NCI-H187 (cell line): Measurements from ENCODE around the gene ITIH5.

Experiments used
- DNase-seq, 2 experiments: peaks; one replicate each; lab custom pipeline; 2025; lab: John Stamatoyannopoulos, UW

ITIH5 gene

GRCh38 chr10:7626283-7626682 lies 40.5 kb downstream of the ITIH5 start:
- DNase-seq, result no peak

GRCh38 chr10:7625836-7626235 lies 40.9 kb downstream of the ITIH5 start:
- DNase-seq, result no peak

GRCh38 chr10:7625009-7625408 lies 41.8 kb downstream of the ITIH5 start:
- no peak for DNase-seq

GRCh38 chr10:7622969-7623368 lies 43.8 kb downstream of the ITIH5 start:
- DNase-seq, result no peak

GRCh38 chr10:7618461-7618860 lies 48.3 kb downstream of the ITIH5 start:
- no peak for DNase-seq

- DNase-seq, result no peak
These were observed 54.9 kb downstream of the ITIH5 start for GRCh38 chr10:7611909-7612308.

- DNase-seq, result no peak
These were observed 55.9 kb downstream of the ITIH5 start for GRCh38 chr10:7610651-7611389.

GRCh38 chr10:7610026-7610425 lies 56.7 kb downstream of the ITIH5 start:
- DNase-seq, result no peak

GRCh38 chr10:7609556-7609955 lies 57.2 kb downstream of the ITIH5 start:
- DNase-seq, result no peak

- DNase-seq, result no peak
These were observed 58.8 kb downstream of the ITIH5 start for GRCh38 chr10:7608001-7608400.

GRCh38 chr10:7606951-7607404 lies 59.8 kb downstream of the ITIH5 start:
- DNase-seq, result no peak

- DNase-seq, result no peak
These were observed 61.0 kb downstream of the ITIH5 start for GRCh38 chr10:7605565-7606295.

GRCh38 chr10:7601023-7601656 lies 65.6 kb downstream of the ITIH5 start:
- no peak for DNase-seq

GRCh38 chr10:7598771-7599170 lies 68.0 kb downstream of the ITIH5 start:
- DNase-seq, result no peak

GRCh38 chr10:7596356-7596755 lies 70.4 kb downstream of the ITIH5 start:
- no peak for DNase-seq

- no peak for DNase-seq
These were observed 72.9 kb downstream of the ITIH5 start for GRCh38 chr10:7593905-7594304.

GRCh38 chr10:7593063-7593462 lies 73.7 kb downstream of the ITIH5 start:
- no peak for DNase-seq

GRCh38 chr10:7592627-7593026 lies 74.1 kb downstream of the ITIH5 start:
- no peak for DNase-seq

- DNase-seq, result no peak
These were observed 76.5 kb downstream of the ITIH5 start for GRCh38 chr10:7590271-7590670.

GRCh38 chr10:7589748-7590147 lies 77.0 kb downstream of the ITIH5 start:
- no peak for DNase-seq

GRCh38 chr10:7587865-7588188 lies 78.9 kb downstream of the ITIH5 start:
- DNase-seq, result no peak

GRCh38 chr10:7587168-7587864 lies 79.5 kb downstream of the ITIH5 start:
- no peak for DNase-seq

- DNase-seq, result no peak
These were observed 81.5 kb downstream of the ITIH5 start for GRCh38 chr10:7585228-7585627.
